Caki2 (cell line): ENCODE measurements around the gene DDX24. TPM values are rescaled to one million over a fixed set of nuclear protein-coding genes. Genes with fewer than 3 reads are reported as not detected.

Experiments
- DNase-seq: peaks from one replicate; pipeline ENCODE4 v3.0.0-alpha.2; 2015; ENCODE audit warnings: low read depth
- in situ Hi-C: cut with HindIII; loops from 2 replicates; pipeline ENCODE4 v1.10.0; 2016; ENCODE audit warnings: low sequenced_read_pairs, low pct_unique_long_range_greater_than_20kb, mixed read lengths
- total RNA-seq: library from RNA; depleted of rRNA; stranded (reverse); fragments of >200 nt; shearing (Covaris generic); gene quantifications from 2 replicates; pipeline ENCODE4 v1.2.3, GENCODE V29; 2014; ENCODE audit warnings: low replicate concordance

Gene DDX24
- total RNA-seq, 1 experiment from 2014 or later = 89.6 TPM

DNA sequence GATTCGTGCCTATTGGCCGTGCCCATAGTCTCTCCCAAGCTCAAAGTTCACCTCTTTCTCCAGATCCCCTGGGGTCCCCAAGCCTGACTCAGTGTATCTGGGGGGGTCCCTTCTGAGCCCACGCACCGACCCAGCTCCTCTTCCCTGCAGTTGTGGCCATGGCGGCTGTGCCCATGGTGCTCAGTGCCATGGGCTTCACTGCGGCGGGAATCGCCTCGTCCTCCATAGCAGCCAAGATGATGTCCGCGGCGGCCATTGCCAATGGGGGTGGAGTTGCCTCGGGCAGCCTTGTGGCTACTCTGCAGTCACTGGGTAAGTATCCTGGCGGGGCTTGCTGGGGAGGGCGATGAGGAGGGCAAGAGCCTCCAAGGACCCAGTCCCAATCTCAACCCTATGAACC is 34.6 kb upstream of the DDX24 start:
- in situ Hi-C loops = no loop called here
- DNase-seq = no peak

GRCh38 chr14:94115058-94115591 is 34.1 kb upstream of the DDX24 start:
- in situ Hi-C loops = no loop called here
- DNase-seq = no peak

DNA sequence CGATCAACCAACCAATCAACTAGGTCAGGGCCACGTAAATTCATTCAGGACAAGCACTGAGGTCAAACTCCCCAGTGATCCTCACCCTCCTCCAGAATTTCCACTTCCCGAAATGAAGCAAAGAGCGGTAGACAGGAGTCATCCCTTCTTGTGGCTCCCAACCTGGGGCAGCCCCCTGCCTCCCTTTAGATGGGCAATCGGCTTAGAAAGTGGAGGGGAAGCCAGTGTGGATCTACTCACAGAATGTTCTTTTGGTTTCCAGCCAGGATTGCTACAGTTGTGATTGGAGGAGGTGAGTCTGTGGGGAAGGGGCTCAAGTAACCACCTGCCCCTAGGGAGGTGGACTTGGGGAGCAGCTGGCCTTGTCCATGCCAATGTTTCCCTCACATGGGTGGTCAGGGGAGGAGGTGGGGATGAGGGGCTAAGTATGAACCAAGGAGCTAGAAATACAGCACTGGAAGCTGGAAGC is 33.6 kb upstream of the DDX24 start:
- in situ Hi-C loops = no loop called here
- DNase-seq = no peak

DNA sequence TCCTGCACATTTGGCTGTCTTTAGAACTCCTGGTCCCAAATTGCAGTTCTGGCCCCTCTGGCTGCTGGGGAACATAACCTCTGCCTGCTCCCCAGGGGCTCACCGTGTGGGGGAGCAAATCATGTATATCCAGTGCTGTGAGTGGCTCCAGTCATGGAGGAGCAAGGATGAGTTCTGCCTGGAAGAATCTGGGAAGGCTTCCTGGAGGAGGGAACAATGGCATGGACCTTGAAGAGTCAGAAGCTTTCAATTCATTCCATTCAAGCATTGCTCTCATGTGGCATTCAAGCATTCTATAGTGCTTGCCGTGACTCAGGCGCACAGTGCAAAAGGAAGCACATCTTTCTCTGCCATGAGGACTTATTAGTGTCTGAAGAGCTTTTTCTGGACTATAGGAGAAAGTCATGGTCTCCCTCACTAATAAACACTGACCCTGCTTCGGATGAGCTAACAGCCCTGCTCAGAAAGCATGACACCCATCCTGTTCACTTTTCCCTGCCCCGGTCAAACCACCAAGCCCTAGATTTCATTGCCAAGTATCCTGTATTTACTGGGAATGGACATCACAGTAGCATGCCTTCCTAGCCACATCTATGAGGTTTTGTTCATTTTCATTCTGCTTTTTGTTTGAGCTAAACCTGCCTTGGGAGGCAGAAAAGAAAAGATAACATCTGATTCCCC is 33.0 kb upstream of the DDX24 start:
- no peak for DNase-seq
- in situ Hi-C loops = no loop called here

- in situ Hi-C loops = no loop called here
These were observed 32.5 kb upstream of the DDX24 start for GRCh38 chr14:94113490-94113889.

DNA sequence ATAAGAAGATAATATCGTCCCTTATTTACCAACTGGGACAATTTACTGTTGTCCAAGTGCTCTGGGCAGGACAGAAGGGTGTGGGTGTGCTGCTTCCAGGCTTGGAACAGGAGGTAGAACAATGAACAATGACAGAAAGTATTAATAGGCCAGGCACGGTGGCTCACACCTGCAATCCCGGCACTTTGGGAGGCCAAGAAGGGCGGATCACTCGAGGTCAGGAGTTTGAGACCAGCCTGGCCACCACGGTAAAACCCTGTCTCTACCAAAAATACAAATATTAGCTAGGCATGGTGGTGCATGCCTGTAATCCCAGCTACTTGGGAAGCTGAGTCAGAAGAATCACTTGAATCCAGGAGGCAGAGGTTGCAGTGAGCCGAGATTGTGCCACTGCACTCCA is 32.1 kb upstream of the DDX24 start:
- DNase-seq = no peak
- in situ Hi-C loops = no loop called here

More at GRCh38 chr14:94113490-94113889, 32.5 kb upstream of the DDX24 start:
- no peak for DNase-seq

GRCh38 chr14:94112513-94113063 is 31.6 kb upstream of the DDX24 start:
- DNase-seq = no peak
- in situ Hi-C loops = no loop called here

DNA sequence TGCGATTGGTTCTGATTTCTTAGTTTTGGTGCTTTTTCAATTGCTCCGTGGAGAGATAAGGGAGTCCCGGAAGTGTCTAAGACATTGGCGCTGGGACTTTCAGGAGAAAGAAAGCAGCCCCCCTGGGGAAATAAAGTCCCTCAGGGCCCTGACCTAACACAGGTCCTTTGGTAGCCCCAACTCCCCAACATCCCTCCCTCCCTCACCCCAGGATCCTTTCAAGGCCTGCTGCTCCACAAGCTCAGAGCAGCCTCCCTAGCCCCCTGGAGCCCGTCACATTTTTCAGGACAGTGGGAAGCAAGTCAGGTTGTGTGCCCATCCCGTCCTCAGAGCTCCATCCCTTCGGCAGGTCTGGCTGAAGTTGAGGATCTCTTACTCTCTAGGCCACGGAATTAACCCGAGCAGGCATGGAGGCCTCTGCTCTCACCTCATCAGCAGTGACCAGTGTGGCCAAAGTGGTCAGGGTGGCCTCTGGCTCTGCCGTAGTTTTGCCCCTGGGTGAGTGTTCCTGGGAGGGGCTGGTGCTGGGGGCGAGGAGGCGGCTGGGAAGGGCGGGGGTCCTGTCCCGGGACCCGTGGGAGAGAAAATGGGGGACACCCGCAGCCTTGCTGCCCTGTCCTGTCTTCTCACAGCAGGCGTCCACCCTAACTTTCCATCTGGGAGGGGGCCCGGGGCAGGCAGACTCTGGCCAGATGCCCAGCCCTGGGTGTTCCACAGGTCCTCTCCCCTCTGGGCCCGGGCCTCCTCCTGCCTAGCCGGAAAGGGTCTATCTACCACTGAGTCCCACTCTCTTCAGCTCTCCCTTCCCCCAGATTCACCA is 30.5 kb upstream of the DDX24 start:
- no peak for DNase-seq
- in situ Hi-C loops = no loop called here

DNA sequence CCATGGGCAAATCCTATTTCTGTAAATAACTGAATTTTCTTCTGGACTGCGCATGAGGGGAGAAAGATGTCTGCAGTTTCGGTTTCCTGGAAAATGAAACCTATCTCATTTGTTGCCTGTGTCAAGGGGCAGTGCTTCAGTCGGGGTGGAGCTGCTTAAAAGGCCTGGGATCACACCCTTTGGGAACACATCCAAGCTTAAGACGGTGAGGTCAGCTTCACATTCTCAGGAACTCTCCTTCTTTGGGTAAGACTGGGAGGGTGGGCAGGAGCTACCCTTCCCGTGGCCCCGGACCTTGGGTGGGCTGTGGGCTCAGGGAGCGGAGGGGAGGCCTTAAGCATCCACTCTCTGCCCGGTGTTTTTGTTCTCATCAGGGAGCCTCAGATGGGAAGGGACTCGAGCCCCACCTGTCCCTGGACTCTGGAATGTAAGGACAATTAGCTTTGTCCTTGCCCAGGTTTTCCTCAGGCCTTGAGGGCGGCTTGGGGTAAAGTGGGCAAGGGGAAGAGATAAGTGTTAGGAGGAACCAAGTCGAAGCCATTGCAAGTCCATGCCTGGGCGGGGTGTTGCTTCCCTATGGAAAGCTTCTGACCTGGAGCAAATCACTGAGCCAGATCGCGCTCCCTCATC is 29.7 kb upstream of the DDX24 start, which contains the start of gene IFI27:
Gene IFI27, plus strand, starts transcription at position 185 of the 630 bp plus-strand sequence.
- peak; percentile 70 for DNase-seq
- in situ Hi-C loops = no loop called here

GRCh38 chr14:94109915-94110250 is 28.9 kb upstream of the DDX24 start:
- in situ Hi-C loops = no loop called here
- DNase-seq = no peak

DNA sequence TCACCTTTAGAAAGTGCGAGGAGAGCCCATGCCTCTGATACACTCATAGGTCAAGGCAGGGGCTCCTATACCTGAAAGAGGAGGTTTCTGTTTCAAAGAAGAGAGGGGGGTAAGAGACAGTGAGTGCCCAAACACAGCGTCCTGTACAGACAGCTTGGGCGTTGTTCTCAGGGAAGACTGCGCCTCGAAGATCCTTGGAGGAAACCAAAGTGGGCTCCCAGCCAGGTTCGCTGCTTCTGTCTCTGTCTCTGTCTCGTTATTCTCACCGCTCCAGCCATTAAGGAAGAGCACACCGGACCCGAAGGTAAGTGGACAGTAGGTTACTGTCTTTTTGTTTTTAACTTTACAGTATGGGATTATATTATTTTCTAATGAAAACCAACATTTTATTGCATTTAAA is 23.7 kb upstream of the DDX24 start:
- in situ Hi-C loops = no loop called here
- no peak for DNase-seq

DNA sequence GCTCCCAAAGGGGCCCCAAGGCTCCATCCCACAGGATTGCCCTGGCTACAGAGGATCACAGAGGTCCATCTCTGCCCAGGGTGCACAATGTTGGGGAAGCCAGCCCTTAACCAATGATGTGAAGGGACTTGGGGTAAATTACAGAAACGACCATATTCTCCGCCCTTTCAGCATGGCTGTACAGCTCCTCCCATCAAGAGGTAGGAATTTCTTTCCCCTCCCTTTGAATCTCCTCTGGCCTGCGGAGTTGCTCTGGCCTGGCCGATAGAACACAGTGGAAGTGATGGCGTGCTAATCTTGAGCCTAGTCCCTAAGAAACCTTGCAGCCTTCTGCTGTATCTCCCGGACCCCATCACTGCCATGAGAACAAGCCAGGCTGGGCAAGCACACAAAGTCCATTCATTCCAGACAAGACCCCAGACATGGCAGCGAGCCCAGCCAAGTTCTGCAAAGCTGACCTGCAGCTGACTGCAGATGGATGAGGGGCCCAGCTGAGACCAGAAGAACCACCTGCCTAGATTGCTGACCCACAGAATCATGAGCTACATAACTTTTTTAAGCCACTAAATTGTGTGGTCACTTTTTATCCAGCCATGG is 22.6 kb upstream of the DDX24 start:
- DNase-seq = no peak
- in situ Hi-C loops = no loop called here

DNA sequence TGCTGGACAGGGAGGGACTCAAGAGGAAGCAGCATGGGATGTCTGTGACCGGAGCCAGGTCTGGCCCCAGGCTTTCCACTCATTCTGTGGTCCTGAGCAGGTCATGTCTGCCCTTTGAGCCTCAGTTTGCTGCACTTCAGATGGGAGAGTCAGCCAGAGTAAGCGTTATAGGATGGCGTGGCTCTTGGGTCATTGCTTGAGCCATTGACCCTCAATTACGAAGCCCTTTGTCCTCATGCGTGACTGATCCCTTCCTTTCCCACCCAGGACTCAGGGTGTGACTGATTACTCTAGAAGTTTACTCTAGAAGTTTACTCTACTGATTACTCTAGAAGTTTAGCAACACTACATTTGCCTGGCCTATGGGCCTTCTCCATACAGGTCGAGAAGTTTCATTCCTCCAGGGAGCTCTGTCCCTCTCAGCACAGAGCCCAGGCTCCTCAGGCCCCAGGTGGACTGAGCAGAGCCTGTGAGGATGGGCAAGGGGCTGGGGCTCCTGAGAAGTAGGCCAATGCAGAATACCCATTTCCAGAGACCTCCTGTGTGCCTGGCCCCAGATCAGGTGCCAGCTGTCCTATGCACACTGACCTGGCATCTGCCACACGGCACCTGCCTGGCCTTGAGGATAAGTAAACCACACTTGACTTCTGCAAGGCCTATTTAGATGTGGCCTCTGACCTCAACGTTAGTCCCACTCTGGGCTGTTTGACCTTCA is 21.9 kb upstream of the DDX24 start:
- DNase-seq = no peak

GRCh38 chr14:94101748-94102147 is 20.7 kb upstream of the DDX24 start:
- no peak for DNase-seq
- in situ Hi-C loops = no loop called here

More for the DNA sequence above, 21.9 kb upstream of the DDX24 start:
- in situ Hi-C loops = no loop called here

- DNase-seq = peak; percentile 28
- in situ Hi-C loops = no loop called here
These were observed 19.8 kb upstream of the DDX24 start for GRCh38 chr14:94100847-94101246.

GRCh38 chr14:94099006-94099405 is 18.0 kb upstream of the DDX24 start:
- DNase-seq = no peak
- in situ Hi-C loops = no loop called here

GRCh38 chr14:94098326-94098992 is 17.5 kb upstream of the DDX24 start:
- in situ Hi-C loops = no loop called here
- DNase-seq = no peak
